PC-3 (cell line): ENCODE data around the gene ZFC3H1.

Experiments
- CTCF ChIP-seq: fragments of 300-600 bp; sonication (generic); conservative IDR thresholded peaks from 2 replicates; pipeline ENCODE4 v1.5.1; 2017; ENCODE audit warnings: antibody characterized with exemption, low read depth, mild to moderate bottlenecking, low read length
- EZH2phosphoT487 ChIP-seq: fragments of 300-600 bp; sonication (generic); IDR thresholded peaks from 2 replicates; pipeline ENCODE4 v1.6.1; 2018; ENCODE audit warnings: mild to moderate bottlenecking, antibody characterized with exemption, low read length, borderline replicate concordance

DNA sequence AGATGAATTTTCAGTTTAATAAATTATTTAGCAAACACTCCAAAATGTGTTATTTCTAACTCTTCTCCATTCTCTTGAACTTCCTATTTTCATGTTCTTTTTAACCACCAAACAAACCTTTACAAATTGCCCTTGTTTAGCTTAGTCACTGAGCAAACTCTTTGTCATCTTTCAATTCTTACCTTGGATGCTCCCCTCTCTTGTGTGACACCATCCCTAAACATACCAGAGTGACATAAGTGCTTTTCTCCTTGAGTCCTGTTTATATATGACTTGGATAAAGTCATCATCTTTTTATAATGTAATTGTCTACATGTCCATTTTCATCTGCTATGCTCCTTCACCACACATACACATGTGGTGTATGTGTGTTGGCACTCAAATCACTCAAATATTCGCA is 18.8 kb upstream of the ZFC3H1 start:
- no peak for TF ChIP-seq CTCF
- no peak for TF ChIP-seq EZH2phosphoT487
